GM13977 (cell line): ENCODE data around the gene SLC7A7.

Experiments used
- DNase-seq: peaks from one replicate; pipeline ENCODE4 v3.0.0; 2012; ENCODE audit warnings: low spot score
- CTCF ChIP-seq: IDR thresholded peaks from 2 replicates; pipeline ENCODE4 v1.5.1; 2012; ENCODE audit warnings: mild to moderate bottlenecking, control low read depth; ENCODE audit not compliant: insufficient read depth; ENCODE audit errors: extremely low read depth, missing control alignments
- in situ Hi-C: fragments of 300-500 bp; cut with MboI; formaldehyde crosslinking; loops from one replicate; pipeline ENCODE4 v1.12.0; 2022; ENCODE audit warnings: low sequenced_read_pairs, low pct_unique_long_range_greater_than_20kb, mixed read lengths, inconsistent platforms; ENCODE audit not compliant: unreplicated experiment

The SLC7A7 gene

DNA sequence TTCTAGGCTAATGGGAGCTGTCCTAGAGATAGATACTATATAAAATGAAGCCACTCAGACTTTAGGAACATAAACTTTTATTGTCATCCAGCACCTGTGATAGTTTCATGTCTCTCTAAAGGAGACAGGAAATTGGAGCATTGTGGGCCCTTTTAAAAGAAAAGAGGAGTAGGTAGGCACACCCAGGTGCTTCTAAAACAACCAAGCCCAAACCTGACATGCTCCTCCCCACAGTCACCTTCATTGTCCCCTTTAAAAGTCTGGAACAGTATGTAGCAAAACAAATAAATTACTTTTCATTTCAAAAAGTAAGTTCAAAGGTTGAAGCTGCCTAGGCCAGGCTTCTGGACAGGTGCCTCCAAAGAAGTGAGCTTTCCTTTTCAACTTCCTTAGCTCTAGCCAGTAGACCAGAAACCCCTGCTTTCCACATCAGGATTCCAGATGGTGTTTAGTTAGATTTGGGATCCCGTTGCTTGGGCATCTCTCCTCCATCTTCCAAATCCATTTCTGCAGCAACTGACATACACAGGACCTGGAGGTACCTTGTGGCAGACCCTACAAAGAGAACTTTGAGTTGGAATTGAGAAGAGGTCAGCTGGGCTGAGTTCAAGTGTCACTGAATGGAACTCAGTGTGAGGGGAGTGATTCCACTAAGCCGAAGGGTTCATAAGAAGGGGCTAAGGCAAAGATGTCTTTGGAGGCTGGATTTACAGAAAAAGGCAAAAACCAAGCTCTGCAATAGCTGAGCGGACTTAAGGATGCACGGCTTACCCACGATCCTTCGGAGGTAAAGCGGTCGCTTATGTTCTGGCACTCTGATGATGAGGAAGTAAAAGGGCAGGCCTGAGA lies 41.8 kb downstream of the SLC7A7 start:
- DNase-seq = no peak
- no peak for TF ChIP-seq CTCF
- in situ Hi-C loops = loop anchor here (10.0 kb wide), 1 partner anchor 81 kb away; no protein-coding TSS in a partner anchor

GRCh38 chr14:22772725-22773124 lies 42.5 kb downstream of the SLC7A7 start:
- in situ Hi-C loops = loop anchor here (10.0 kb wide), 1 partner anchor 82 kb away; no protein-coding TSS in a partner anchor
- TF ChIP-seq CTCF = no peak
- DNase-seq = no peak

DNA sequence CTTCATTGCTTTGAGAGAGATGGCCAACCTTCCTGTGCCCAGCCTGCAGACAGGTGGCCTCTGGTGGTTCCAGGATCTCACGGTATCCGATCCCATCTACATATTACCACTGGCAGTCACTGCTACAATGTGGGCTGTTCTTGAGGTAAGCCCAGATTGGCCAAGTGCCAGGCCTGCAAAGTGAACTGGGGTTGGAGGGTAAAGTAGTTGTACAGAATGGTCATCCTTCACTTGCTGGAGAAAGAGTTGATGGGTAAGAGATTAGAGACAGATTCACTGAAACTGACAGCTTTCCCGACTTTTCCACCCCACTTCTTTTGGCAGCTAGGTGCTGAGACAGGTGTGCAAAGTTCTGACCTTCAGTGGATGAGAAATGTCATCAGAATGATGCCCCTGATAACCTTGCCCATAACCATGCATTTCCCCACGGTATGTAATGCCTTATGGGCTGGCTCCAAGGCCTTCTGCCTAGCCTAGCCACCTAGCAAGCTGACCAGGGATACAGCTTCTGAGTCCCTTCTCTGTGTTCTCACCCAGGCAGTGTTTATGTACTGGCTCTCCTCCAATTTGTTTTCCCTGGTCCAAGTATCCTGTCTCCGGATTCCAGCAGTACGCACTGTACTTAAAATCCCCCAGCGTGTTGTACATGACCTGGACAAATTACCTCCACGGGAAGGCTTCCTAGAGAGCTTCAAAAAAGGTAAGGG lies 44.6 kb downstream of the SLC7A7 start:
- TF ChIP-seq CTCF = no peak
- no peak for DNase-seq
- in situ Hi-C loops = loop anchor here (10.0 kb wide), 1 partner anchor 84 kb away; no protein-coding TSS in a partner anchor

GRCh38 chr14:22769369-22769768 lies 45.9 kb downstream of the SLC7A7 start:
- DNase-seq = no peak
- no peak for TF ChIP-seq CTCF
- in situ Hi-C loops = no loop called here

GRCh38 chr14:22768947-22769346 lies 46.3 kb downstream of the SLC7A7 start:
- DNase-seq = no peak
- in situ Hi-C loops = no loop called here
- no peak for TF ChIP-seq CTCF

GRCh38 chr14:22767323-22767589 lies 48.0 kb downstream of the SLC7A7 start:
- no peak for TF ChIP-seq CTCF
- no peak for DNase-seq
- in situ Hi-C loops = no loop called here
